ENCODE measurements around the gene ATP7B.

ATP7B gene

GRCh38 chr13:51978796-51979556 is 32.3 kb downstream of the ATP7B start:
- DNase-seq (ENCODE audit: low read depth), result no peak

- no peak for DNase-seq (ENCODE audit: low read depth)
Measured at GRCh38 chr13:51977625-51978024, 33.6 kb downstream of the ATP7B start.

GRCh38 chr13:51976890-51977289 is 34.4 kb downstream of the ATP7B start:
- DNase-seq (ENCODE audit: low read depth), result no peak

- DNase-seq (ENCODE audit: low read depth), result no peak
Measured at GRCh38 chr13:51976423-51976822, 34.8 kb downstream of the ATP7B start.

- no peak for DNase-seq (ENCODE audit: low read depth)
Measured at GRCh38 chr13:51974482-51974881, 36.8 kb downstream of the ATP7B start.

- no peak for DNase-seq (ENCODE audit: low read depth)
Measured at GRCh38 chr13:51971520-51972426, 39.5 kb downstream of the ATP7B start.

GRCh38 chr13:51970349-51970748 is 40.9 kb downstream of the ATP7B start:
- DNase-seq (ENCODE audit: low read depth), result no peak

- no peak for DNase-seq (ENCODE audit: low read depth)
Measured at GRCh38 chr13:51967482-51968446, 43.5 kb downstream of the ATP7B start.

GRCh38 chr13:51966186-51966585 is 45.1 kb downstream of the ATP7B start:
- DNase-seq (ENCODE audit: low read depth), result no peak

- no peak for DNase-seq (ENCODE audit: low read depth)
Measured at GRCh38 chr13:51961493-51962403, 49.5 kb downstream of the ATP7B start.

GRCh38 chr13:51960766-51961165 is 50.5 kb downstream of the ATP7B start:
- no peak for DNase-seq (ENCODE audit: low read depth)

- DNase-seq (ENCODE audit: low read depth), result no peak
Measured at GRCh38 chr13:51959773-51960172, 51.5 kb downstream of the ATP7B start.

- no peak for DNase-seq (ENCODE audit: low read depth)
Measured at GRCh38 chr13:51958217-51958547, 53.1 kb downstream of the ATP7B start.

- no peak for DNase-seq (ENCODE audit: low read depth)
Measured at GRCh38 chr13:51957377-51958216, 53.7 kb downstream of the ATP7B start.

GRCh38 chr13:51956717-51957116 is 54.5 kb downstream of the ATP7B start:
- no peak for DNase-seq (ENCODE audit: low read depth)

- no peak for DNase-seq (ENCODE audit: low read depth)
Measured at GRCh38 chr13:51955816-51956603, 55.2 kb downstream of the ATP7B start.

- no peak for DNase-seq (ENCODE audit: low read depth)
Measured at GRCh38 chr13:51955281-51955771, 55.9 kb downstream of the ATP7B start.

- DNase-seq (ENCODE audit: low read depth), result no peak
Measured at GRCh38 chr13:51953347-51954195, 57.7 kb downstream of the ATP7B start.

Data from stimulated activated CD8-positive, alpha-beta memory T cell treated with anti-CD3 and anti-CD28 coated beads, Interleukin-15, amount 100 ng/mL, for 1 hour (primary cell).